Measurements from ENCODE around the gene MEIS2.

GRCh38 chr15:36856339-36856973, 243.9 kb downstream of the MEIS2 start:
- TF ChIP-seq POLR2A (IDR thresholded peaks at IDR 0.05): no peak
- no peak for TF ChIP-seq POLR2AphosphoS5 (IDR thresholded peaks at IDR 0.05)
- TF ChIP-seq EP300 (IDR thresholded peaks at IDR 0.05): no peak
- no peak for TF ChIP-seq CTCF (IDR thresholded peaks at IDR 0.05)

All from stomach (tissue), 4 donors.